Body of pancreas (tissue), 4 donors: ENCODE data around the gene ALPL. TPM values are rescaled to one million over a fixed set of nuclear protein-coding genes. Genes with fewer than 3 reads are reported as not detected.
"Not testable (repeated sequence)": the region's sequence is repeated elsewhere in the genome, so short reads cannot be mapped to it uniquely, and the experiment has no call there.

Experiments
- ATAC-seq: fragments of 150-250 bp; one replicate; pipeline ENCODE4 v1.9.1; 2016
- DNase-seq, 4 donors: peaks; one replicate each; pipeline ENCODE4 v3.0.0-alpha.2; 2019
- H3K27ac ChIP-seq, 4 donors: fragments of 200-600 bp; sonication (generic); 1 replicate in 3 of 4; 2 replicates in 1 of 4; pipeline versions ENCODE4 v1.5.1 to v1.6.1; 2016 to 2019; ENCODE audit warnings: mild to moderate bottlenecking in 1 of 4, mixed read lengths in 1 of 4, moderate library complexity in 1 of 4
- H3K27me3 ChIP-seq, 2 donors: fragments of 200-600 bp; sonication (generic); one replicate each; pipeline ENCODE4 v1.6.0; 2016; ENCODE audit warnings: mild to moderate bottlenecking in 1 of 2
- H3K36me3 ChIP-seq, 2 donors: fragments of 200-600 bp; sonication (generic); replicated peaks in 1 of 2; 2 replicates each; pipeline ENCODE4 v1.5.1; 2016; ENCODE audit warnings: low read depth in 2 of 2; ENCODE audit not compliant: insufficient read depth in 1 of 2
- H3K4me1 ChIP-seq: fragments of 200-600 bp; sonication (generic); one replicate; pipeline ENCODE4 v1.6.0; 2016
- H3K4me3 ChIP-seq, 2 donors: fragments of 200-600 bp; sonication (generic); 1 replicate in 1 of 2; 2 replicates in 1 of 2; pipeline ENCODE4 v1.5.1; 2016 to 2019
- H3K9me3 ChIP-seq, 3 donors: fragments of 200-600 bp; sonication (generic); 1 replicate in 2 of 3; 2 replicates in 1 of 3; pipeline ENCODE4 v1.5.1; 2016
- POLR2A ChIP-seq, 3 donors: fragments of 450-650 bp; IDR thresholded peaks; one replicate each; pipeline ENCODE4 v1.6.1; 2016; ENCODE audit warnings: antibody characterized with exemption in 3 of 3, mild to moderate bottlenecking in 2 of 3
- WGBS, 2 donors: methylation state at CpG; one replicate each; pipeline ENCODE4 v1.1.5; 2017; 5-methylcytosine and 5-hydroxymethylcytosine counted together
- intact Hi-C: fragments of 100-400 bp; cut with DNase I; formaldehyde crosslinking; loops from one replicate; pipeline ENCODE4 v1.15.1; 2023
- total RNA-seq, 2 donors: library from RNA; depleted of rRNA; stranded (reverse); fragments of >200 nt; gene quantifications; one replicate each; pipeline ENCODE4 v1.1.0, GENCODE V29; 2016
- TF ChIP-seq, protein P1 (sequence below), 7 experiments: fragments of 450-650 bp in 4 of 7; fragments of 200-600 bp in 3 of 7; sonication (generic) in 3 of 7; IDR thresholded peaks; one replicate each; pipeline ENCODE4 v1.5.1; 2016 to 2019; ENCODE audit warnings: antibody characterized with exemption in 7 of 7

ALPL gene
- total RNA-seq, 2 donors from 2014 or later: 3.4 to 10.9 TPM

DNA sequence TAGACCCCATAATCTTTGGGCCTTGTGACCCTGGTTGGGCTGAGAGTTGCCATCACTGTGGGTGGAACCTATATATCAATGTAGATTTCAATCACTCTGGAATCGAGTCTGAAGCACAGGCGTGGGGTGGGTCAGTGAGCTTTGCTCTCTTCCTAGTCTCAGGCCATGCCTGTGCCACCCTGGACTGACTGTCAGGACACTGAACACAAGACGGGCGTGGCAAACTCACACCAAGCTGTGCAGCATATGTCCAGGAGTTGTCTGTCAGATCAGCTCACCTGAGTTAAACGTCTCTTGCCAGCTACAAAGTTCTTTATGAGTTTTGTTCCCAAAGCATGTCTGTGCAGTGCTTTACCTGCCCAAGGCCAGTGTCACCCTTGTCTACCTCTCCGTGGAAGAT is 30.9 kb upstream of the ALPL start:
- ATAC-seq (no peak), DNase-seq (no peak)
- Histone ChIP-seq H3K9me3 (no peaks in the 10 kb centered on the region), H3K4me1 (no peaks in the 10 kb centered on the region), H3K27me3 (no peaks in the 10 kb centered on the region), H3K36me3 (peaks cover 0 to 3% of the 10 kb centered on the region in 2 donors), H3K27ac (no peak overlapping the region), H3K4me3 (no peak overlapping the region)
- intact Hi-C loops: no loop called here
- WGBS, 2 donors: 79 to 89% methylated on average over 4 to 6 of the region's 6 CpGs
- no peak for TF ChIP-seq POLR2A (IDR thresholded peaks at IDR 0.05)
- TF ChIP-seq, protein P1, sequence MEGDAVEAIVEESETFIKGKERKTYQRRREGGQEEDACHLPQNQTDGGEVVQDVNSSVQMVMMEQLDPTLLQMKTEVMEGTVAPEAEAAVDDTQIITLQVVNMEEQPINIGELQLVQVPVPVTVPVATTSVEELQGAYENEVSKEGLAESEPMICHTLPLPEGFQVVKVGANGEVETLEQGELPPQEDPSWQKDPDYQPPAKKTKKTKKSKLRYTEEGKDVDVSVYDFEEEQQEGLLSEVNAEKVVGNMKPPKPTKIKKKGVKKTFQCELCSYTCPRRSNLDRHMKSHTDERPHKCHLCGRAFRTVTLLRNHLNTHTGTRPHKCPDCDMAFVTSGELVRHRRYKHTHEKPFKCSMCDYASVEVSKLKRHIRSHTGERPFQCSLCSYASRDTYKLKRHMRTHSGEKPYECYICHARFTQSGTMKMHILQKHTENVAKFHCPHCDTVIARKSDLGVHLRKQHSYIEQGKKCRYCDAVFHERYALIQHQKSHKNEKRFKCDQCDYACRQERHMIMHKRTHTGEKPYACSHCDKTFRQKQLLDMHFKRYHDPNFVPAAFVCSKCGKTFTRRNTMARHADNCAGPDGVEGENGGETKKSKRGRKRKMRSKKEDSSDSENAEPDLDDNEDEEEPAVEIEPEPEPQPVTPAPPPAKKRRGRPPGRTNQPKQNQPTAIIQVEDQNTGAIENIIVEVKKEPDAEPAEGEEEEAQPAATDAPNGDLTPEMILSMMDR (IDR thresholded peaks at IDR 0.05): no peak

DNA sequence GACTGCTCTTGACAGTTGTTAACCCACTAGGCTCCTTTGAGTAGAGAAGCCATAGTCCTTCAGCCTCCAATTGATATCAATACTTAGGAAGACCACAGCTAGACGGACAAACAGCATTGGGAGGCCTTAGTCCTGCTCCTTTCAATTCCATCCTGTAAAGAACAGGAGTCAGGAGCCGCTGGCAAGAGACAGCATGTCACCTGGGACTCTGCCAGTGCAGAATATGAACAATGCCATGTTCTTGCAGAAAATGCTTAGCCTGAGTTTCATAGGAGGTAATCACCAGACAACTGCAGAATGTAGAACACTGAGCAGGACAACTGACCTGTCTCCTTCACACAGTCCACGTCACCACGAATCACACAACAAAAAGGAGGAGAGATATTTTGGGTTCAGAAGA is 25.3 kb upstream of the ALPL start:
- H3K27ac ChIP-seq, H3K4me1 ChIP-seq, intact Hi-C loops, ATAC-seq, H3K9me3 ChIP-seq, DNase-seq, H3K27me3 ChIP-seq, H3K4me3 ChIP-seq, H3K36me3 ChIP-seq: not testable (repeated sequence)
- 93% methylated on average over 4 of the region's 4 CpGs; no CpG with 5 or more reads in 1 of the 2 donors for WGBS, 2 donors

DNA sequence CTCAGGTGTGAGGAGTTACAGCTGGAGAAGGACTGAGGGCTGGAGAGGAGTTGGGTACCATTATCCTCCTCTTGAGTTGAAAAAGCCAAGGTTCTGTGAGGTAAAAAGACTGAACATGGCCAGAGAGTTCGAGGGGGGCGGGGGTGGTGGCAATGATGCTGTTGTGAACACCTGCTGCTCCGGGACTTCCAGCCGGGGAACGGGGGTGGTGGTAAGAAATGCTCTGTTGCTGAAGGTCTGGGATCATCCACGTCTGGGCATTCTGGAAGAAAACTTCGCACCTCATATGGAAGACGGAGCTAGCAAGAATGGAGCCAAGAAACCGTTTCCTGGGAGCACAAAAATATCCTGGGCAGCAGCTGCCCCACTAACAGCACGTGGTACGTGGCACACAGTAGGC is 20.1 kb upstream of the ALPL start:
- Histone ChIP-seq H3K27ac (no peak overlapping the region), H3K27me3 (no peaks in the 10 kb centered on the region), H3K9me3 (no peaks in the 10 kb centered on the region), H3K36me3 (no peaks in the 10 kb centered on the region), H3K4me1 (no peaks in the 10 kb centered on the region), H3K4me3 (no peak overlapping the region)
- ATAC-seq (no peak), DNase-seq (no peak)
- WGBS, 2 donors: 74 to 76% methylated on average over 8 to 11 of the region's 11 CpGs
- TF ChIP-seq, protein P1 (IDR thresholded peaks at IDR 0.05): no peak
- no peak for TF ChIP-seq POLR2A (IDR thresholded peaks at IDR 0.05)
- intact Hi-C loops: no loop called here

DNA sequence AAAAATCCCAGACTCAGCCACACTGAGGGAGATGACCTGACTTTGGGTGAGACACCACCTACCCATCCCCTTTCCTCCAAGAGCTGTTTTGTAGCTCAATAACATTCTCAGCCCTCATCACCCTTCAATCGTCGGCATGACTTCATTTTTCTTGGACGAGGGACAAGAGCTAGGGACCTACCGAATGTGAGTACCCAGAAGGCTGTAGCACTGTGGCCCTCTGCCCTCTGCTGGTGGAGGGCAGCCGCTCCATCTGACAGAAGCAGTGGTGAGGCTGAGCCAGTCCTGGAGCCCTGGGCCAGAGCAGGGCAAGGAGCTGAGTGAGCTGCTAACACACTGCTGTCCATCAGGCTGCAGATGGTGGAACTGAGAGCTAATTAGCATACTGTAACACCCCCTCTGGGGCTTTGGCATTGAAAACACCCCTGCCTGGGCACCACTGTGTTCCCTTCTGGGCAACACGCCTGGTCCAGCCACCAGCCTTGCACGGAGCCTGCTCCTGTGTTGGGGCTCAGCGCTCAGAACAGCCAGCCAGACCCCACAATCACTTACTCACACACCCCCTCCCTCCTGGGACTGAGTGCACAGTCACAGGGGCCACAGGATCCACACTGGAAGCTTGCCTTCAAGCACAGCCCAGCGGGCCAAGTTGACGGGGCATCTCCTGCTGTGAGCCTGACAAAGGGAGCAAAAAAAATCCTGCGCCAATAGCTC is 18.3 kb upstream of the ALPL start:
- no peaks in the 10 kb centered on the region for H3K27me3 ChIP-seq
- H3K9me3 ChIP-seq: no peaks in the 10 kb centered on the region
- no peak for TF ChIP-seq POLR2A (IDR thresholded peaks at IDR 0.05)
- TF ChIP-seq, protein P1 (IDR thresholded peaks at IDR 0.05): peak in 3 of 7 experiments; percentile 15 to 36 (median 17)
- 67 to 80% methylated on average over 3 to 11 of the region's 11 CpGs for WGBS, 2 donors
- H3K4me3 ChIP-seq: no peak overlapping the region
- DNase-seq: peak in 3 of 4 donors; percentile 23 to 42 (median 27)
- H3K4me1 ChIP-seq: no peaks in the 10 kb centered on the region
- no peak for ATAC-seq
- no peak overlapping the region for H3K27ac ChIP-seq
- no peaks in the 10 kb centered on the region for H3K36me3 ChIP-seq
- intact Hi-C loops: no loop called here

DNA sequence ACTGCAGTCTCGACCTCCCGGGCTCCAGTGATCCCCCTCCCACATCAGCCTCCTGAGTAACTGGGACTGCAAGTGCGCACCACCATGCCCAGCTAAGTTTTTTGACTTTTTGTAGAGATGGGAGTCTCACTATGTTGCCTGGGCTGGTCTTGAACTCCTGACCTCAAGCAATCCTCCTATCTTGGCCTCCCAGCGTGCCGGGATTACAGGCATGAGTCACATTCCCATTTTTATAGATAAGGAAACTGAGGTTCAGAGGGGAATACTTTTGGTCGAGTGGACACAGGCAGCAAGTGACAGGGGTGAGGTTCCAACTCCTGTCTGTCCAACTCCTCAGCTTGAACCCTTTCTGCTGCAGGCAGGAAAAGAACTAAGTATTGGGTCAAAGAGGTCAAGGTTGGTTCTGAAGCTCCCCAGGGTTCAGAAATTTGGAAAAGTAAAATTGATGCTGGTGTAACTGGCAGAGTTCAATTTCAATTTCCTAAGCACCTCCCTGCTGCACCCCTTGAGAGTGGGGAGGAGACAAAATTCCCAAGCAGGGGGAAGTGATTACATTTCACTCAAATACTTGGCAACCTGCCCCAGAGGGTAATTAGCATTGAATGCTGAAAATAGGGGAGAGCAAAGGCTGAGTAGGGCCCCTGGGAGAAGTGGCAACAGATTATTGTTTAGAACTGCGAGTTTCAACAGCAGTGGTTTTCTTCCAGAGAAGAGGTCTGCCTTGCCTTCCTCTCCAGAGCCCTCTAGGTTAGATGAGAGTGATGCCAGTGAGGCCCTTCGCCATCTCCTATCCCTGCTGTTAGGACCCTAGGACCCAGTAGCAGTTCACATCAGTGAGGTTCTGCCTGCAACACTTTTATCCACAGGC is 17.5 kb upstream of the ALPL start:
- Histone ChIP-seq H3K4me1 (no peaks in the 10 kb centered on the region), H3K36me3 (no peaks in the 10 kb centered on the region), H3K4me3 (no peak overlapping the region), H3K27ac (no peak overlapping the region), H3K27me3 (no peaks in the 10 kb centered on the region), H3K9me3 (no peaks in the 10 kb centered on the region)
- TF ChIP-seq POLR2A (IDR thresholded peaks at IDR 0.05): no peak
- TF ChIP-seq, protein P1 (IDR thresholded peaks at IDR 0.05): no peak
- intact Hi-C loops: no loop called here
- no peak for ATAC-seq
- DNase-seq: no peak
- WGBS, 2 donors: 31 to 48% methylated on average over 7 to 8 of the region's 8 CpGs
